ACC112 (cell line): ENCODE results near the gene WWTR1.

Source experiments
- H2AFZ ChIP-seq: fragments of 200-600 bp; sonication (generic); one replicate; pipeline ENCODE4 v1.6.0; 2017; ENCODE audit warnings: antibody characterized with exemption, low read length; ENCODE audit not compliant: unreplicated experiment
- H3K27ac ChIP-seq: fragments of 200-600 bp; sonication (generic); 2 replicates; pipeline ENCODE4 v1.5.1; 2014; ENCODE audit warnings: low read depth, mild to moderate bottlenecking, antibody characterized with exemption, low read length, moderate library complexity
- H3K27me3 ChIP-seq: fragments of 200-600 bp; sonication (generic); 2 replicates; pipeline ENCODE4 v1.6.1; 2014; ENCODE audit warnings: mild to moderate bottlenecking, antibody characterized with exemption, low read length, moderate library complexity, mixed read lengths; ENCODE audit not compliant: insufficient read depth
- H3K36me3 ChIP-seq: fragments of 200-600 bp; sonication (generic); 2 replicates; pipeline ENCODE4 v1.6.1; 2016; ENCODE audit warnings: mild to moderate bottlenecking, antibody characterized with exemption, low read length, moderate library complexity, mixed read lengths; ENCODE audit not compliant: insufficient read depth
- H3K4me1 ChIP-seq: fragments of 200-600 bp; sonication (generic); one replicate; pipeline ENCODE4 v1.6.1; 2016; ENCODE audit warnings: low read length, mixed read lengths; ENCODE audit not compliant: insufficient read depth, unreplicated experiment, control insufficient read depth
- H3K4me3 ChIP-seq: fragments of 200-600 bp; sonication (generic); 2 replicates; pipeline ENCODE4 v1.5.1; 2014; ENCODE audit warnings: mild to moderate bottlenecking, low read depth, low read length
- H3K79me2 ChIP-seq: fragments of 200-600 bp; sonication (generic); one replicate; pipeline ENCODE4 v1.6.0; 2016; ENCODE audit warnings: low read length; ENCODE audit not compliant: control insufficient read depth, unreplicated experiment, insufficient read depth

Gene WWTR1

GRCh38 chr3:149495581-149496125 lies 162.2 kb downstream of the WWTR1 start:
- H3K27me3 ChIP-seq = no peaks in the 10 kb centered on the region
- no peaks in the 10 kb centered on the region for H3K36me3 ChIP-seq
- no peak overlapping the region for H2AFZ ChIP-seq
- no peak overlapping the region for H3K4me3 ChIP-seq
- peaks cover 14% of the 10 kb centered on the region for H3K4me1 ChIP-seq
- no peaks in the 10 kb centered on the region for H3K79me2 ChIP-seq
- no peak overlapping the region for H3K27ac ChIP-seq

DNA sequence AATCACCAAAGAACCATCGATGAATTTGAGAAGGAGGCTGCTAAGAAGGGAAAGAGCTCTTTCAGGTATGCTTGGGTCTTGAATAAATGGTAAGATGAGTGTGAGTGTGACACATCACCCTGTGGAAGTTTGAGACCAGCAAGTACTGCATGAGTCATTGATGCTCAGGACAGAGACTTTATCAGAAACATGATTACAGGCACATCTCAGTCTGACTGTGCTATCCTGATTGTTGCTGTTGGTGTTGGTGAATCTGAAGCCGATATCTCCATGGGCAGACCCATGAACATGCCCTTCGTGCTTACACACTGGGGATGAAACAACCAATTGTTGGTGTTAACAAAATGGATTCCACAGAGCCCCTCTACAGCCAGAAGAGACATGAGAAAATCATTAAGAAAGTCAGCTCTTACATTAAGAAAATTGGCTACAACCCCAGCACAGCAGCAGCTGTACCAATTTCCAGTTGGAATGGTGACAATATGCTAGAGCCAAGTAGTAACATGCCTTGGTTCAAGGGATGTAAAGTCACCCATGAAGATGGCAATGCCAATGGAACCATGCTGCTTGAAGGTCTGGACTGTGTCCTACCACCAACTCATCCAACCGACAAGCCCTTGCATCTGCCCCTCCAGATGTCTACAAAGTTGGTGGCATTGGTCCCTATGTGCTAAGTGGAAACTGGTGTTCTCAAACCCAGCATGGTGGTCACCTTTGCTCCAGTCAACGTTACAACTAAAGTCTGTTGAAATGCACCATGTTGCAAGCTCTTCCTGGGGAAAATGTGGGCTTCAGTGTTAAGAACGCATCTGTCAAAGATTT lies 162.9 kb downstream of the WWTR1 start:
- Histone ChIP-seq H2AFZ (no peak overlapping the region), H3K36me3 (no peaks in the 10 kb centered on the region)

GRCh38 chr3:149494022-149494758 lies 163.6 kb downstream of the WWTR1 start:
- Histone ChIP-seq H3K79me2 (no peaks in the 10 kb centered on the region), H3K4me3 (no peak overlapping the region), H2AFZ (no peak overlapping the region), H3K27me3 (no peaks in the 10 kb centered on the region), H3K36me3 (no peaks in the 10 kb centered on the region), H3K4me1 (peaks cover 14% of the 10 kb centered on the region), H3K27ac (no peak overlapping the region)

More for the DNA sequence above, 162.9 kb downstream of the WWTR1 start:
- Histone ChIP-seq H3K4me3 (no peak overlapping the region), H3K79me2 (no peaks in the 10 kb centered on the region), H3K27ac (no peak overlapping the region), H3K27me3 (no peaks in the 10 kb centered on the region), H3K4me1 (peaks cover 14% of the 10 kb centered on the region)

DNA sequence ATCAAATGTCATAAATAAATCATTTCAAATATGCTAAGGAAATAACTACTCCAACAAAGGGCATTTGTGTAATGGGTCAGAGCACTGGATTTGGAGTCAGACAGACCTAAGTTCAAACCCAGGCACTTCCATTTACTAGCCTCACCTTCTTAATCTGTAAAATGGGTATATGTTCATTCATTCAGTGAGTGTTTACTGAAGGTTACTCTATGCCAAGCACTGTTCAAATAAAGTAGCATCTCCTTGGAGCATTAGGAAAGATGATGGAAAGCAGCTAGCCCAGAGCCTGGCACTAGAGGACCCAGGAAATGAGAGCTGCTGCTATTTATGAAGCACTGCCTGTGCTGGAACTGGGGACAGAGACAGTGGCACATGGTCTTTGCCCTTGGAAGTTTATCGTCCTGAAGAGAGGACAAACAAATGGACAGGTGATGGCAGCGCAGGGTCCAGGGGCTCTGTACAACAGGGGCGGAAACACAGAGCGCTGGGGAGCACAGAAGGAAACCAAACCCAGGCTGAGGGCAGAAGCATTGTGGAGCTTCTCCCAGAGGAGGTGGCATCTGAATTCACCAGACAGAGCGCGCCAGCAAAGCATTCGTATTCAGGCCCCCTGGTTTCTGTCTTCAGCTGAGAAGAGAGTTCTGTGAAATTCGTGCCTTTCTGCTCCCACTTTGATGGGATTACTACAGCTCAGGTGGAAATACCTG lies 164.4 kb downstream of the WWTR1 start:
- Histone ChIP-seq H3K4me3 (no peak overlapping the region), H2AFZ (no peak overlapping the region), H3K27me3 (no peaks in the 10 kb centered on the region), H3K27ac (no peak overlapping the region), H3K36me3 (no peaks in the 10 kb centered on the region), H3K79me2 (no peaks in the 10 kb centered on the region), H3K4me1 (peaks cover 14% of the 10 kb centered on the region)

- no peaks in the 10 kb centered on the region for H3K79me2 ChIP-seq
- H2AFZ ChIP-seq = no peak overlapping the region
- H3K4me1 ChIP-seq = peaks cover 11% of the 10 kb centered on the region
- no peak overlapping the region for H3K4me3 ChIP-seq
- H3K27me3 ChIP-seq = no peaks in the 10 kb centered on the region
- no peaks in the 10 kb centered on the region for H3K36me3 ChIP-seq
- H3K27ac ChIP-seq = no peak overlapping the region
Measured at GRCh38 chr3:149490260-149490971, 167.4 kb downstream of the WWTR1 start.

DNA sequence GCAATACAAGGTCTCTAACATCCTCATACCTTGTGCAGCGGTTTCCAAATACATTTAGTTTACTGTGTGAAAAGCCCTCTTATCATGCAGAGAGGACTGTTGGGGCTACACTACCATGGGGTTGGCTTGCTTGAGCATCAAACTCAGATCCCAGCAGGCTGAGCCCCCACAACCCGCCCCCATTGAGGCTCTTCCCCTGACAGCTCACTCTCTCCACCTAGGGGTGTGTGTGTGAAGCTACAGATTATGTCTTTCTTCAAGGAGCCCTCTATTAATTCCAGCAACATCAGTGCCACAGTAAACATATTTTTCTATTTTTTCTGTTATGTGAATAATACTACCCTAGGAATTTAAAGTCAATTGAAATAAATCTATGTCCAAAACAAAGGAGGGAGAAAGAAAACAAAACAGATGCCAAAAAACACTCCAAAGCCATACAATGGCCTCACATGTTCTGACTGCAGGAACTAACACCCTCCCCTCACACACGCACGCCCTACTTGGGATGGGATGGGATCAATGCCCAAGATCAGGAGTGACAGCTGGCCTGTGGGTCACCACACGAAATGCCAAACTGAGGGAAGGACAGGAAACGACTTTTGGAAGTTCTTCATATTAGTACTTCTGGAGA lies 168.7 kb downstream of the WWTR1 start:
- no peak overlapping the region for H3K4me3 ChIP-seq
- no peaks in the 10 kb centered on the region for H3K79me2 ChIP-seq
- H2AFZ ChIP-seq = no peak overlapping the region
- H3K27ac ChIP-seq = no peak overlapping the region
- H3K27me3 ChIP-seq = no peaks in the 10 kb centered on the region
- H3K36me3 ChIP-seq = no peaks in the 10 kb centered on the region
- H3K4me1 ChIP-seq = no peaks in the 10 kb centered on the region

DNA sequence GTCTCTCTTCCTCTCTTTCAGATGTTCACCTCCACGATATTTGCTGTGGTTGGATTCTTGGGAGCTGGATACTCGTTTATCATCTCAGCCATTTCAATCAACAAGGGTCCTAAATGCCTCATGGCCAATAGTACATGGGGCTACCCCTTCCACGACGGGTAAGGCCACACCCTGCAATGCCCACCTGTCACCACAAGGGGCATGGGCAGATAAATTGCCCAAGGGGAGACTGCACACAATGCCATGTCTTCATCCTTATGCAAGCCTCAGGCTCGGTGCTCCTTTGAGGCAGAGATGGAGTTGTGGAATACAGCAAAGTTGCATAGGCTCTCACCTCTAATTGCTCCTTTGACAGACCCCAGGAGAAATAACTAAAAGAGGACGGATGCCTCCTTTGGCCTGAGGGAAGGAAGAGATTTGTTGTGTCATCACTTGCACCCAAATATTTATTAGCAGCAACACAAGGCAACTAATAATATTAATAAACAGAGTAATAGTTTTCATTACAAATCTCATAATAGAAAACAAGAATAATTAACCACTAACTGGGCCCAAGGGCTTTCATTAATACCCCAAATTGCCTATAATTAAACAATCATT lies 170.1 kb downstream of the WWTR1 start:
- H3K27me3 ChIP-seq = no peaks in the 10 kb centered on the region
- no peak overlapping the region for H2AFZ ChIP-seq
- H3K4me1 ChIP-seq = no peaks in the 10 kb centered on the region
- no peaks in the 10 kb centered on the region for H3K79me2 ChIP-seq
- no peak overlapping the region for H3K27ac ChIP-seq
- H3K4me3 ChIP-seq = no peak overlapping the region
- H3K36me3 ChIP-seq = no peaks in the 10 kb centered on the region

- Histone ChIP-seq H2AFZ (no peak overlapping the region), H3K79me2 (no peaks in the 10 kb centered on the region), H3K36me3 (no peaks in the 10 kb centered on the region), H3K27me3 (no peaks in the 10 kb centered on the region), H3K27ac (no peak overlapping the region), H3K4me1 (no peaks in the 10 kb centered on the region), H3K4me3 (no peak overlapping the region)
Measured at GRCh38 chr3:149486726-149487125, 171.1 kb downstream of the WWTR1 start.

DNA sequence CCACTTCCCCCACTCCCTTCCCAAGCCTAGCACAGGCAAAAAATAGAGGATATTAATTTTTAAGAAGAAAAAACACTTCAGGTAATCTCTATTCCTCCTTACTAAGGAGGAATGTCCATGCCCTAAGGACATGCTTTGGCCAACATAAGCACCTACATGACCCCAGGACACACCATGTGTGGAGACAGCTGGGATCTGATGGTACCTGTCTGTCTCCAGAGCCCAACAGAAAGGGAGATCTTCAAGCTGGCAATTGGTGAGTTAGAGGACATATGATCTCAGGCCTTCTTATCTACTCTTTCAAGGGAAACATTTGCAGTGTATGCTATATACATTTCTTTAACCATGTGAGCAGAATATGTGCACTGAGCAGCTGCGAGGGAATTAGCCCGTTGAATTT lies 176.3 kb downstream of the WWTR1 start:
- Histone ChIP-seq H3K36me3 (no peaks in the 10 kb centered on the region), H3K27ac (no peak overlapping the region)

More for the DNA sequence above, 176.3 kb downstream of the WWTR1 start:
- Histone ChIP-seq H3K79me2 (no peaks in the 10 kb centered on the region), H3K27me3 (no peaks in the 10 kb centered on the region), H2AFZ (no peak overlapping the region), H3K4me3 (no peak overlapping the region), H3K4me1 (peaks cover 11% of the 10 kb centered on the region)
